Heart left ventricle (tissue), 13 donors: ENCODE results near the gene ZP1.

ENCODE experiments used
- POLR2A ChIP-seq, 2 donors: fragments of 450-650 bp; IDR thresholded peaks; one replicate each; pipeline ENCODE4 v1.6.1; 2017; ENCODE audit warnings: antibody characterized with exemption in 2 of 2, mild to moderate bottlenecking in 2 of 2, moderate library complexity in 2 of 2
- TF ChIP-seq, protein P1 (sequence below), 12 donors: fragments of 200-600 bp; sonication (generic) in 4 of 12; IDR thresholded peaks; one replicate each; pipeline versions ENCODE4 v1.5.0 to v1.8.0; 2018 to 2022; ENCODE audit warnings: antibody characterized with exemption in 12 of 12, mild to moderate bottlenecking in 5 of 12
- donor health status: ischemic (EF 13 %, LVEDD 7.1; RV severe dilation, severe dysfunction).
- donor health status: DM: no; HTN: yes; CAD: no.
- donor health status: DM: no; HTN: no; CAD: no.
- donor health status: ischemic (EF 25% LVEDD 6.9; RV normal size, moderate dysfunction).
- donor health status: ischemic (EF 25% LVEDD 5.7; RV mildly dilated, moderate dysfunction).
- donor health status: ischemic (EF 35%, LVEDD 5.7; RV mildly dilated, moderate dysfunction).
- donor health status: nonischemic (EF 11% LVEDD 7.7; RV severe dilation, severe dysfunction).
- donor health status: DM: yes; HTN: yes; CAD: no.
- donor health status: PGD.
- donor health status: ischemic (EF 29% LVEDD 5.4; RV normal size, mild dysfunction).
- donor health status: nonischemic (EF 23%, LVEDD 6.1; RV moderate dilation, normal function).

DNA sequence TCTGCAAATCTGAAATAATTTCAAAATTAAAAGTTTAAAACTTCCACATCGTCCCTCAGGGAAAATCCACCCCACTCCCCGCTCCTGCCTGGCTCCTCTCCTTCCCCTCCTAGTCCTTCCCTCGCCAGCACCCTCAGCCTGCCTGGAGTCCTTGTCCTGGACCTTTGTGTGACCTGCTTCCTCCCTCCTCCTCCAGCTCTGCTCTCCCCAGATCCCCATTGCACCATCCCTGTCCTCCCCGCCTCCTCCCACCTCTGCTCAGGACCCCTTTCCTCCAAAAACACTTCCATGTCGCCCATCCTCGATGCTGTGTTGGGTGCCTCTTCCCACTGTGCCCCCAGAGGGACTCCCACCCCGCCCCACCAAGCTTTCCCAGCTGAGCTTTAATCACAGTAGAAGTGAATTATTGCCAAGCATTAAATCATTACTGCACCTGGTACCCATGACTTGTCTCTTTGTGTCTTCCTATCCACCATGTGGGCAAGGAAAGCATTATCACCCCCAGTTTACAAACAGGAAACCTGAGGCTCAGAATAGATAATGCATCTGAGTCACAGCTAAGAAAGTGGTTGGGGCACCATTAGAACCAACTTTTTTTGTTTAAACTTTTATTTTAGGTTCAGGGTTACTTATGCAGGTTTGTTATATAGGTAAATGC is 2.4 kb upstream of the ZP1 start:
- TF ChIP-seq, protein P1, sequence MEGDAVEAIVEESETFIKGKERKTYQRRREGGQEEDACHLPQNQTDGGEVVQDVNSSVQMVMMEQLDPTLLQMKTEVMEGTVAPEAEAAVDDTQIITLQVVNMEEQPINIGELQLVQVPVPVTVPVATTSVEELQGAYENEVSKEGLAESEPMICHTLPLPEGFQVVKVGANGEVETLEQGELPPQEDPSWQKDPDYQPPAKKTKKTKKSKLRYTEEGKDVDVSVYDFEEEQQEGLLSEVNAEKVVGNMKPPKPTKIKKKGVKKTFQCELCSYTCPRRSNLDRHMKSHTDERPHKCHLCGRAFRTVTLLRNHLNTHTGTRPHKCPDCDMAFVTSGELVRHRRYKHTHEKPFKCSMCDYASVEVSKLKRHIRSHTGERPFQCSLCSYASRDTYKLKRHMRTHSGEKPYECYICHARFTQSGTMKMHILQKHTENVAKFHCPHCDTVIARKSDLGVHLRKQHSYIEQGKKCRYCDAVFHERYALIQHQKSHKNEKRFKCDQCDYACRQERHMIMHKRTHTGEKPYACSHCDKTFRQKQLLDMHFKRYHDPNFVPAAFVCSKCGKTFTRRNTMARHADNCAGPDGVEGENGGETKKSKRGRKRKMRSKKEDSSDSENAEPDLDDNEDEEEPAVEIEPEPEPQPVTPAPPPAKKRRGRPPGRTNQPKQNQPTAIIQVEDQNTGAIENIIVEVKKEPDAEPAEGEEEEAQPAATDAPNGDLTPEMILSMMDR (IDR thresholded peaks at IDR 0.05), result no peak
- TF ChIP-seq POLR2A (IDR thresholded peaks at IDR 0.05), result no peak
